ENCODE measurements around the gene IL18BP. TPM values are rescaled to one million over a fixed set of nuclear protein-coding genes. Genes with fewer than 3 reads are reported as not detected.

IL18BP gene
- total RNA-seq, 1 experiment from 2014 or later, result 18.2 TPM

GRCh38 chr11:71977743-71978418 lies 20.8 kb upstream of the IL18BP start:
- H3K9me3 ChIP-seq (ENCODE audit: control insufficient read depth, insufficient read depth, low read depth, low read length), result no peaks in the 10 kb centered on the region
- no peaks in the 10 kb centered on the region for H3K27me3 ChIP-seq (ENCODE audit: control insufficient read depth, insufficient read depth, low read length)
- no peak overlapping the region for H3K27ac ChIP-seq (ENCODE audit: low read length)
- H3K36me3 ChIP-seq (ENCODE audit: control insufficient read depth, insufficient read depth, low read length), result peaks cover 4% of the 10 kb centered on the region; the same call in 1 of the 2 replicates
- no peak overlapping the region for H3K4me3 ChIP-seq (ENCODE audit: low read depth in 2 of 2, low read length in 2 of 2)
- TF ChIP-seq CTCF (IDR thresholded peaks at IDR 0.05), result peak; percentile 89
- TF ChIP-seq SIN3A (IDR thresholded peaks at IDR 0.05; ENCODE audit: borderline replicate concordance, insufficient read depth, low read depth, low read length), result no peak
- H3K4me1 ChIP-seq (ENCODE audit: control insufficient read depth, insufficient read depth, low read length), result no peaks in the 10 kb centered on the region
- POLR2A ChIA-PET, result no interaction called here
- CTCF ChIA-PET, result interaction anchor here (0.5 to 1.3 kb wide), 10 partner anchors 8 to 453 kb away, joined by 3 to 5 read pairs (median 3); no protein-coding TSS in a partner anchor
- in situ Hi-C loops (cut with HindIII; ENCODE audit: low pct_unique_long_range_greater_than_20kb, low sequenced_read_pairs) (no loop called here), intact Hi-C loops (cut with micrococcal nuclease; ENCODE audit: unreplicated experiment) (no loop called here)
- peak; percentile 35 for DNase-seq (ENCODE audit: low read depth, low spot score)
- BruUV-seq (replicated peaks), result no TSS peak
- peak; percentile 85 for ATAC-seq

GRCh38 chr11:71979094-71979493 lies 19.6 kb upstream of the IL18BP start:
- ATAC-seq (no peak), DNase-seq (ENCODE audit: low read depth, low spot score) (no peak)
- H3K4me1 ChIP-seq (ENCODE audit: control insufficient read depth, insufficient read depth, low read length), result no peaks in the 10 kb centered on the region
- no peaks in the 10 kb centered on the region for H3K27me3 ChIP-seq (ENCODE audit: control insufficient read depth, insufficient read depth, low read length)
- ChIA-PET POLR2A (no interaction called here), CTCF (no interaction called here)
- in situ Hi-C loops (cut with HindIII; ENCODE audit: low pct_unique_long_range_greater_than_20kb, low sequenced_read_pairs), result no loop called here
- H3K27ac ChIP-seq (ENCODE audit: low read length), result no peak overlapping the region
- H3K36me3 ChIP-seq (ENCODE audit: control insufficient read depth, insufficient read depth, low read length), result peaks cover 16% of the 10 kb centered on the region
- intact Hi-C loops (cut with micrococcal nuclease; ENCODE audit: unreplicated experiment), result no loop called here
- no peaks in the 10 kb centered on the region for H3K9me3 ChIP-seq (ENCODE audit: control insufficient read depth, insufficient read depth, low read depth, low read length)
- H3K4me3 ChIP-seq (ENCODE audit: low read depth in 2 of 2, low read length in 2 of 2), result no peak overlapping the region
- TF ChIP-seq SIN3A (IDR thresholded peaks at IDR 0.05; ENCODE audit: borderline replicate concordance, insufficient read depth, low read depth, low read length), result no peak
- TF ChIP-seq REST (IDR thresholded peaks at IDR 0.05; ENCODE audit: insufficient read depth in 1 of 2, low read depth in 2 of 2, low read length in 1 of 2), result no peak
- no peak for TF ChIP-seq POLR2AphosphoS5 (IDR thresholded peaks at IDR 0.05; ENCODE audit: low read depth, low read length)
- TF ChIP-seq TCF7L2 (IDR thresholded peaks at IDR 0.05; ENCODE audit: low read depth, low read length), result no peak
- no peak for TF ChIP-seq CTCF (IDR thresholded peaks at IDR 0.05)
- no TSS peak for BruUV-seq (replicated peaks)
